Activated CD8-positive, alpha-beta memory T cell treated with anti-CD3 and anti-CD28 coated beads, Interleukin-2, amount 50 U/mL, for 1 hour (primary cell): ENCODE measurements around the gene NEK5.
"Not testable (repeated sequence)": the region's sequence is repeated elsewhere in the genome, so short reads cannot be mapped to it uniquely, and the experiment has no call there.

Experiments used
- DNase-seq: peaks from one replicate; pipeline ENCODE4 v3.0.0-alpha.2; 2020; ENCODE audit errors: extremely low read depth

The NEK5 gene

GRCh38 chr13:52070929-52071523 is 57.8 kb downstream of the NEK5 start:
- DNase-seq: no peak

- DNase-seq: no peak
These were observed 61.6 kb downstream of the NEK5 start for GRCh38 chr13:52067237-52067636.

GRCh38 chr13:52061587-52061986 is 67.3 kb downstream of the NEK5 start:
- no peak for DNase-seq

- not testable (repeated sequence) for DNase-seq
These were observed 67.8 kb downstream of the NEK5 start for GRCh38 chr13:52061064-52061463.

GRCh38 chr13:52053460-52053859 is 75.4 kb downstream of the NEK5 start:
- DNase-seq: no peak

- no peak for DNase-seq
These were observed 77.5 kb downstream of the NEK5 start for GRCh38 chr13:52051400-52051799.

- DNase-seq: no peak
These were observed 80.4 kb downstream of the NEK5 start for GRCh38 chr13:52048516-52048915.

- DNase-seq: no peak
These were observed 81.4 kb downstream of the NEK5 start for GRCh38 chr13:52047463-52047862.

- DNase-seq: no peak
These were observed 85.2 kb downstream of the NEK5 start for GRCh38 chr13:52043675-52044074.

GRCh38 chr13:52036037-52036436 is 92.8 kb downstream of the NEK5 start:
- no peak for DNase-seq

GRCh38 chr13:52034616-52035226 is 94.2 kb downstream of the NEK5 start:
- no peak for DNase-seq

GRCh38 chr13:52033039-52033438 is 95.8 kb downstream of the NEK5 start:
- DNase-seq: no peak

- not testable (repeated sequence) for DNase-seq
These were observed 98.5 kb downstream of the NEK5 start for GRCh38 chr13:52030401-52030800.

- DNase-seq: no peak
These were observed 99.3 kb downstream of the NEK5 start for GRCh38 chr13:52029569-52029968.

- no peak for DNase-seq
These were observed 101.0 kb downstream of the NEK5 start for GRCh38 chr13:52027832-52028231.

- no peak for DNase-seq
These were observed 102.6 kb downstream of the NEK5 start for GRCh38 chr13:52026246-52026626.

- no peak for DNase-seq
These were observed 103.2 kb downstream of the NEK5 start for GRCh38 chr13:52025475-52026245.

- DNase-seq: no peak
These were observed 104.4 kb downstream of the NEK5 start, which contains the start of gene UTP14C for GRCh38 chr13:52024481-52024880. Gene UTP14C (plus strand): TSS chr13:52024691. CDS start chr13:52028805, 4,114 bp downstream.

- no peak for DNase-seq
These were observed 106.5 kb downstream of the NEK5 start for GRCh38 chr13:52022356-52022755.

- DNase-seq: no peak
These were observed 108.7 kb downstream of the NEK5 start for GRCh38 chr13:52020191-52020590.

- DNase-seq: no peak
These were observed 112.6 kb downstream of the NEK5 start for GRCh38 chr13:52016296-52016695.

GRCh38 chr13:52012512-52012836 is 116.4 kb downstream of the NEK5 start:
- DNase-seq: no peak
